Measurements from ENCODE around the gene SPSB4.

SPSB4 gene

DNA sequence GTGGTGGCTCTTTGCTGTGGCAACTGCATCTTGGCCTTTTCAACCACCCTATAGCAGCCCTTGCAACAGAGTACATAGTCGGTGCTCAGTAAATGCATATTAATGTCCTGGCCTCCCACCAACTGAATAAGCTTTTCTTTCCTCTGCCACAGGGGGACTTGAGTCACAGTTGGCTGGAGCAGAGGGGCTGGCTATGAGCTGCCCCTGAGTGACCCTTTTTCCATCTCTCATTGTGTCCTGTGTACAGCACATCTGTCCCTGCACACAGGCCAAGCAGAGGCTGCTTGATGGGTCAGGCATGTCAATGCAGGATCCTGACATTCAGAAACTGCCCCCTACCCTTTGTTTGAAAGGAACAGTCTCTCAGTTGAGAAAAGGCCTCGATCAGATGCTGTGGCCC lies 22.4 kb downstream of the SPSB4 start:
- no peak for DNase-seq (ENCODE audit: low read depth in 1 of 2, low spot score in 1 of 2)

- DNase-seq (ENCODE audit: low read depth in 1 of 2, low spot score in 1 of 2) = no peak
Observed at GRCh38 chr3:141074529-141074928, 23.4 kb downstream of the SPSB4 start.

DNA sequence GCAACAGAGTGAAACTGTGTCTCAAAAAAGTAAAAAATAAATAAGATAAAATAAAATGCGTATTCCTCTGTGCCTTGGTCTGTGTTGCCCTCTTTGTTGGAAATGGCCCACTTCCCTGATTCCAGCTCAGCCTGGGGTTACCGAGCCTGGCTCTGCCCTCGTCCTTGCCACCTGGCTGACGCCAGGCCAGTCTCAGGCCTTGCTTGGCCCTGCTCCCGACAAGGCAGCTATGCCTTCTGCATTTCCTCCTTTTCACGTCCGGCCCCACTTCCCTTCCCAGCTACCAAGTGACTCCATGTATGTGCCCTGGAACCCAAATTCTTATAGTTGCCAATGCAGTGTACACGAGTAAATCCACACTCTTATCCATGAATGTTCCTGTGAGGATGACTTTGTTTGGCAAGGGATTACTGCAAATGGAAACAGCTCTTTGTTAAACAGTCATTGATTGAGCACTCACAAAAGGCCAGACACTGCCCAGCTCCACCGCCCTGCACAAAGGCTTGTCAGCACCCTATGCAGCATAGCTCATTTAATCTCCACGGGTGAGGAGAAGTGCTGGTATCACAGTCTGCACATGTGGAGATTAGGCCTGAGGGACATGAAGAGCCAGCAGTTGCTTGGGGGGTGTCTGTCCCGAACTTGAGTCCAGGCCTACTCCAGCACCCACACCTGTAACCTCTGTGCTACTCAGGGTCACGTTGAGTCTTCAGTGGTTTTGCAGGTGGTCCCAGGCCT lies 25.1 kb downstream of the SPSB4 start:
- no peak for DNase-seq (ENCODE audit: low read depth in 1 of 2, low spot score in 1 of 2)

DNA sequence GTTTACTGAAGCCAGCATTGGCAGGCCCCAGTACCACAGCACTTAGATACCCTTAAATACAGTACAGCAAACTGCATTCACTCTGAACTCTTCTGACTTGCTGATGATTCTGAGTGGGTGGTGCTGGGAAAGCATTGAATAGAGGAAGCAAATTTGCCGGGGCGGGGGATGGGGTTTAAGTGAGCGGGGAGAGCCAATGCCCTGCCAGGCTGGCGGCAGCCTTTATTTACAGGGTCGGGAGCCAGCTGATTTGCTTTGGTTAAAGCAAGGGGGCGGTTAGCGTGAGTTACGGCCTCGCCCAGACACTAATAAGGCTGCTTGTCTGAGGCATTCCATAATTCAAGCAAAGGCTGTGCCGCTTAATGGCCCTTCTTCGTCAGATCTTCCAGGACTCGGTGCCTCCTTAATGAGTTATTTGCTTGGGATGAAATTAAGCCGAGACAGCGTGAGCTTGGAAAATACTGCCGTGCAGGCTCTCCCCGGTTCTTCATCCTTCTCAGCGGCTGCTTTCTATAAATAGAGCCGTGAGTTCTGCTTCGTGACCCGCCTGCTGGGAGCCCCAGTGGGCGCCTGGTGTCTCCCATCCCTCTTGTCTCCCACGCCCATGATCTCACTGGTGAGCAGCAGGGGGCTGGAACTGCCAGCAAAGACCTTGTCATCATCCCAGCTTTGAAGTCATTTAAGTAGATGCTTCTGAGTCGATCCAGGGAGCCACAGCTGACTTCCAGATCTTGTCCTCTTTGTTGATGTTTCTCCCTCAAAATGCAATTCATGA lies 25.8 kb downstream of the SPSB4 start:
- DNase-seq (ENCODE audit: low read depth in 1 of 2, low spot score in 1 of 2) = peak in 1 of 2 donors; percentile 5

GRCh38 chr3:141077631-141078030 lies 26.5 kb downstream of the SPSB4 start:
- no peak for DNase-seq (ENCODE audit: low read depth in 1 of 2, low spot score in 1 of 2)

DNA sequence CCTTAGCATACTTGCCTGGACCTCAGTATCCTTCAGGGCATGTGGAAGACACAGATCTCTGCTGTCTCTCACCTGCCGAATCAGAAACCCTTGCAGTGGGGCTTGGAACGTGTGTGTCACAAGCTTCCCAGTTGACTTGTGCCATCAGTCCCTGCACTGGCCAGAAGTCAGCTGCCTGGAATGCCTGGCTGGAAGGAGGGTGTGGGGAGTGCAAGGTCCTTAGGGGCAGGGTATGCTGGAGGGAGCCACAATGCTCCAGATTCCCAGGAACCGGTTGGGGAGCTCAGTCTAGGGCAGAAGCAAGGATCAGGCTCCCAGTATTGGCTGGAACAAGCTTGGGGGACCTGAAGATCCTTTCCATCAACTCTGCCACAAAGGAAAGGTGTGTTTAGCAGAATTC lies 27.1 kb downstream of the SPSB4 start:
- DNase-seq (ENCODE audit: low read depth in 1 of 2, low spot score in 1 of 2) = no peak

GRCh38 chr3:141080431-141080830 lies 29.3 kb downstream of the SPSB4 start:
- DNase-seq (ENCODE audit: low read depth in 1 of 2, low spot score in 1 of 2) = no peak

GRCh38 chr3:141081141-141081795 lies 30.1 kb downstream of the SPSB4 start:
- DNase-seq (ENCODE audit: low read depth in 1 of 2, low spot score in 1 of 2) = no peak

- no peak for DNase-seq (ENCODE audit: low read depth in 1 of 2, low spot score in 1 of 2)
Observed at GRCh38 chr3:141082064-141082463, 30.9 kb downstream of the SPSB4 start.

GRCh38 chr3:141083226-141083625 lies 32.1 kb downstream of the SPSB4 start:
- no peak for DNase-seq (ENCODE audit: low read depth in 1 of 2, low spot score in 1 of 2)

DNA sequence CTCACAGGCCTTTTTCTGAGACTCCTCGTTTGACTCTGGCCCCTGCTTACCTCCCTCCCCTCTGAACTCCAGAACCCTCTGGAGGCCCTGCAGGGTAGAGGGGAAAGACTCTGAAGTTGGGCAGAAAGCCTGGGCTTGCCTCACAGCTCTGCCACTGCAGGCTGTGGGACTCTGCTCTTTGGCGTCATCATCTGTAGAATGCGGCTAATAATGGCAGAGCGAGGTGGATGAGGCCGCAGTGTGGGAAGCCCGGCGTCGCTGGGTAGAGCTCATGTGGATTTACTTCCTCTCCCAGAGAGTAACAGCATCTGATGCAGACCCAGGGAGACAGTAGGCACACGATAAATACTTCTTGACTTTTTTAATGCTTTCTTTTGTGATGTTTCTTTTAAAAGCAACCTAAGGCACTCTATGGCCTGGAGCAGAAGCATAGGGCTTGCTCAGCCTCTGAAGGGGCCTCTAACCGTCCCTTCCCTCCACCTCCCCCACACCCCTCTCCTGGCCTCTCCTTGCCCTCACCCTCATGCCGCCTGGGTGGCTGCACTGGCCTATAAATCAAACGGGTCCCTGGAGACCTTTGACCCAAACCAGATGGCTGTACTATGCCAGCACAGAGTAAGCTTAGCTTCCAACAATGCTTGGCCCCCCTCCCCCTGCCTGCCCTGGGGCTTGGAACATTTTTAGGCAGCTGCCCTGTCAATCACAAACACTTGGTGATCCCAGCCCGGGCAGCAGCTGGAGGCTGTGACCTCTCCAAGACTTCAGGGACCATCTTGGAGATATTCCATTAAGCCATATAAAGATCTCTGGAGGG lies 32.9 kb downstream of the SPSB4 start:
- no peak for DNase-seq (ENCODE audit: low read depth in 1 of 2, low spot score in 1 of 2)

DNA sequence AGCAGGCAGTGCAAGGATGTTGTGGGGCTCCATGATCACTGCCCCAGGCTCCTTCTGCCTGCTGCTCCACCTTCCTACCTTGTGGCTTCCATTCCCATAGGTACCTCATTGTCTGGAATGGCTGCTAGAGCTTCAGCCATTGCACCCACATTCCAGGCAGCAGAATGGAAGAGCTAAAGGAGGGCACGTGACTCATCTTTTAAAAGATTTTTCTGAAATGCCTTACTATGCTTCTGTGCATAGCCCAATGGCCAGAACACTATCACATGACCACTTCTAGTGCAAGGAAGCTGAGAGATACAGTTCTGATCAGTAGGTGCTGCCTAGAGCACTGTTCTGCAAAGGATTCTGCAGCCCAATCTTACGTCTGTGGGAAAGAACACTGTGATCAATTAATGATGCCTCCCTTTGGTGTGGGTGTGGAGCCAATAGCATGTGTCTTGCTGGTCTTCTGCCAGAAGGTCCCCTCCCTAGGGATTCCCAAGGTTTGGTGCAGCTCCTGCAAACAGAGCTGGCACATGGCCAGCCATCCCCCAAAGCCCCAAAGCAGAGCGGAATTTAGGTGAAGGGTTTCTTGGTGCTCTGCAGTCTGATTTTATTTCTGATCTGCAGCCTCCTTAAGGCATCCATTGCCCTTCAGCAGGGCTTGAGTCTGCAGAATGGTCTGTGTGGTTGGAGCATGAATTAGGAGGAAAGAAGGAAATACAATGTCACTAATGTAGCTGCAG lies 34.4 kb downstream of the SPSB4 start:
- DNase-seq (ENCODE audit: low read depth in 1 of 2, low spot score in 1 of 2) = no peak

DNA sequence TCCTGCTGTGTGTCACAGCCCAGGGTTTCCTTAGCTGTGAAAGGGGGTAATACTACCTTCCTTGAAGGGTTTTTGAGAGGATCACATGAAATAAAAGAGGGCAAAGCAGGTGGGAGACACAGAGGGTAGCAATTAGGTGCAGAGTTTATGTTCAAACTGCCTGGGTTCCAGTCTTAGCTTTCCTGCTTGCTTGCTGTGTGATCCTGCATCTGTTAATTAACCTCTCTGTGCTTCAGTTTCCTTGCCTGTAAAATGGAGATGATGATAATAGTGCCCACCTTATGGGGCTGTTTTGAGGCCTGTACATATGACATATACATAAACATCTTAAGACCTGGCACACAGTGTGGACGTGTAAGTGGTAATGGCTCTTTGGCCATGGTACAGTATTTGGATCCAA lies 35.0 kb downstream of the SPSB4 start:
- DNase-seq (ENCODE audit: low read depth in 1 of 2, low spot score in 1 of 2) = no peak

DNA sequence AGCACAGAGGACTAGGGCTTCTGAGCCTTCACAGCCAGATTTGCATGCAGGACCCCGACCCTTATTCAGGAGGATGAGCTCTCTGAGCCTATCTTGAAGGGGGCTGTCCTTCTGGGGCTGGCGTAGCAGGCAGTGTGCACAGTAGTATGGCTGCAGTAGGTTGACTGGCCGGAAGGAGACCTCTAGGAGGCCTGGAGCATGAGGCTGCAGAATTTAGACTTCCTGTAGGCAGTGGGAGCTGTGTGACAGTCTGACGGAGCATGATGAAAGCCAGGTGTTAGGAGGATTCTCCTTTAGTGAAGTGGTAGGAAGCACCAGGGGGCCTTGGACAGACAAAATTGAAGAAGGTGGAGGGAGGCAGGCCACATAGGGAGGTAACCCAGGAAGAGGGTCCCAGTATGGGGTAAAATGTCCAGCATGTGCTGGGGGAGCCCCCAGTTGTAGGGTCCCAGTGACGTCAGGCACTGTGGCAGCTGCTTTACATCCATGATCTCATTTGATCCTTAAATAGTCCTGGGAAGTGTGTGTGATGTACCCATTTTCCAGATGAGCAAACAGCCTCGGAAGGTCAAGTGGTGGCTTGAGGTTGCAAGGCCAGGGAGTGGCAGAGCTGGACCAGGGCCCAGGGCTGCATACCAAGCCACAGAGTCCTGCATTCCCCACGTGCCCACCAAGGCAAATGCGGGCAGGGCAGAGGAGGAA lies 36.1 kb downstream of the SPSB4 start:
- no peak for DNase-seq (ENCODE audit: low read depth in 1 of 2, low spot score in 1 of 2)

DNA sequence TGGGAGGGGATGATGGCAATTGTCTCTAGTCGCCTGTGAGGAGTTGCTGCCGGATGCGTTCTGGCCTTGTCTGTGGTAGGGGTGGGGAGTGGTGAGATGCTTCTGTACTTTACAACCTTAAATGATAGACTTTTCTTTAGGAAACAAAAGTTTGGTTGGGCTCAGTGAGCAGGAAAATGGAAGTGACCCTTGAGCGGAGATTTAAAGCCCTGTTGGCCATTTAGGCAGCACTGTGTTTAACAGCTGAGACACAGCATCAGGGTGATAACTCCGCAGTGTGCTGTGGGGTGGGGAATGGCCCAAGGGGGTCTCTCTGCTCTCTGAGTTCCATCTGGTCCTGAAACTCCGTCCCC lies 36.6 kb downstream of the SPSB4 start:
- no peak for DNase-seq (ENCODE audit: low read depth in 1 of 2, low spot score in 1 of 2)

- no peak for DNase-seq (ENCODE audit: low read depth in 1 of 2, low spot score in 1 of 2)
Observed at GRCh38 chr3:141089339-141090152, 38.4 kb downstream of the SPSB4 start.

DNA sequence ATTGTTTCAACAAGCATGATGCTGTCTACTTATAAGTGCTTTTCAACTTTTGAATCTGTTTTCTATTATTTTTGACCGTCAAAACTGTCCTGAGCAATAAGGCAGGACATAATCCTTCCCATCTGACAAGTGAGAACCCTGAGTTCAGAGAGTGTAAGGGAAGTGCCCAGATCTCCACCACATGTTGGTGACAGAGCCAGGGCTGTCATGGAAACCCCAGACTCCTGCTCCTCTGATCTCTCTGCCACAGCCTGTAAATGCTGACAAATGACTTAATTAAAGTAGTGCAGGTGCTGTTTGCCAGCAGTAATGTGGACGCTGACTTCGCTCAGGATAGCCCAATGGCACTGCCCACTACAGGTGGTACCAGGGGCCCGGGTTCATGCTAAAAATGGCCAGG lies 40.3 kb downstream of the SPSB4 start:
- no peak for DNase-seq (ENCODE audit: low read depth in 1 of 2, low spot score in 1 of 2)

DNA sequence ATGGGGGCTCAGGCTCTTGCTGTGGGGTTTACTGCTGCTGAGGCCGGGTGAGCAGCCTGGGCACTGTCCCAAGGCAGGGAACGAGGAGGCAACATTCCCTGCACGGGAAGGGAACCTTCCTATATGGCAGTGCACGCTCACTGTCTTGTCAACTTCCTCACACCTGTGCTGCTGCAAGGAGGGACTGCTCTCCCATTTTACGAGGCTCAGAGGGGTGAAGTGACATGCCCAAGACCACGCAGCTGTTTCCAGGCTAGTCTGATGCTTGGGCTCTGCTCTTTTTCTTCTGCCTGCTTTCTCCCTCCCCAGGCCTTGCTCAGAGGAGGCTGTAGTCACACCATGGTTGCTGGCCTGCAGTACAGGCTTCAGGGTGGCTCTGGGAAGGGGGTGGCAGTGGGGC lies 41.5 kb downstream of the SPSB4 start:
- DNase-seq (ENCODE audit: low read depth in 1 of 2, low spot score in 1 of 2) = no peak

GRCh38 chr3:141093397-141093796 lies 42.2 kb downstream of the SPSB4 start:
- DNase-seq (ENCODE audit: low read depth in 1 of 2, low spot score in 1 of 2) = no peak

All from stimulated activated CD4-positive, alpha-beta T cell treated with anti-CD3 and anti-CD28 coated beads, Interleukin-15, amount 100 ng/mL, for 1 hour (primary cell).